Measurements from ENCODE around the gene ANKRD11.

- TF ChIP-seq YY1 (IDR thresholded peaks at IDR 0.05; ENCODE audit: insufficient read depth, insufficient read length) (no peak), ZNF274 (IDR thresholded peaks at IDR 0.05; ENCODE audit: low read depth, low read length) (no peak), SUZ12 (IDR thresholded peaks at IDR 0.05; ENCODE audit: extremely low read depth, insufficient read depth, insufficient read length) (no peak)
Measured at GRCh38 chr16:89425523-89425922, 64.8 kb downstream of the ANKRD11 start.
